NCI-H524 (cell line): ENCODE results near the gene HDAC4.

Experiments used
- DNase-seq, 2 experiments: peaks; one replicate each; lab custom pipeline; 2025; lab: John Stamatoyannopoulos, UW

The HDAC4 gene

DNA sequence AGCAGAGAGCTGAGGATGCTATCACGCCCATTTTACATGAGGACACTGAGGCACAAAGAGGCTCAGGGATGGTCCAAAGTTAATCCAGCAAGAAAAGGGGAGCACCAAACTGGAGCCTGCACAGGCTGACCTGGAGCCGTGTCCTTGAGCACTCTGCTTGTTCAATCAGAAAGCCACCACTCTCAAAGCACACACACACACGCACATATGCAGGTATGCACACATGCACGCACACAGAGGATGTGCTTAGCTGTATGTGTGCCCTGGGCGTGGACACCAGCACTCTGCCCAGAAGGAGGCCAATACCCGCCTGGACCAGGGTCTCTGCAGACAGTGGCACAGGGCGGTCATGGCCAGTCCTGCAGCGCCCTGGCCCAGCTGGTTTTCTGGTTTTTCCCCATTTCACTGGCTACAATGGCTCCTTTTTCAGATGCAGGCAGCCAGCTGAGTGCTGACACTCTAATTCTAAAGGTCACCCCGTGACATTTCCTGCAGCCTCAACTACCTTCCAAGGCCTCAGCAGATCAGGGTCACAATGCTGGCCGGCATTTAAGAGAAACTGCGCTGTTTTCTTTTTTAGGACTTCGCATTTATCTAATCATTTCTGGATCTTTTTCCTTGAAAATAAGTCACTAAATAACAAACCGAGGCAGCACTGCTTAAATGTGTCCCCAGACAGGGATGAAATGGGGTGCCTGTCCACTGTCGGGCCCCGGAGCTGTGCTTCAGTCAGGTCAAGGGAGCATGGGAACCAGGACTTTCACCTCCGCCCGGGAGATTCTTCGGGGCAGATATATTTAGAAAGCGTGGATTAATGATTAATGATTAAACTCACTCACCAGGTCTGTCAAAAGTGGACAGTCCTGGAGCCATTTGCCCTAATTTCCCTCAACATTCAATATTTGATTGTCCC is 104.5 kb downstream of the HDAC4 start:
- no peak for DNase-seq

DNA sequence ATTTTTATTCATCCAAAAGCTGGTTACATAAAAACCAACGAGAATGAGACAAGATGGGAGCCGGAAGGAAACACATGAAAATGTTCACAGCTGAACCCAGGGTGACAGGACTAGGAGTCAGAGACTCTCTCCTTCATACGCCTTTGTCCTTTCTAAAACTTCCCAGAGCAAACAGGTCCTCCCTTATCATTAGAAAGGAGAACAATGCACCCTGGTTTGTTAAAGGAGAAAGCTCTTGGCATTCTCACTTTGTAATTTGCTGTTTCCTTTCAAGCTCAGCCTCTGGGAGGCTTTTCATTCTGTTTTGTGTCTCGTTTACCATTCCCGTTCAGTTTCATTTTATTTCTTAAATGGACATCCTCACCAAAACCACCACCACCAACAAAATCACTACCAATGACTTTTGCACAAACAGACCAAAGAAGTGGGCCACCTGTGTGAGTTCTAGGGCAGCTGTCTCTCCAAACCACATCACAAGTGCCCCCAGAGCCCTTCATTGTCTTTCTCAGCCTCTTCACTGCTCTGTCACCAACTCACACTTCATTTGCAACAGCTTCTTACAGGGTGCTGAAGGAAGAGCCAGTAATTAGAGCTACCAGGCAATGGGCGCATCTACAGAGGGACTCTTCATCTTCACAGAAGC is 105.3 kb downstream of the HDAC4 start:
- DNase-seq, result no peak

DNA sequence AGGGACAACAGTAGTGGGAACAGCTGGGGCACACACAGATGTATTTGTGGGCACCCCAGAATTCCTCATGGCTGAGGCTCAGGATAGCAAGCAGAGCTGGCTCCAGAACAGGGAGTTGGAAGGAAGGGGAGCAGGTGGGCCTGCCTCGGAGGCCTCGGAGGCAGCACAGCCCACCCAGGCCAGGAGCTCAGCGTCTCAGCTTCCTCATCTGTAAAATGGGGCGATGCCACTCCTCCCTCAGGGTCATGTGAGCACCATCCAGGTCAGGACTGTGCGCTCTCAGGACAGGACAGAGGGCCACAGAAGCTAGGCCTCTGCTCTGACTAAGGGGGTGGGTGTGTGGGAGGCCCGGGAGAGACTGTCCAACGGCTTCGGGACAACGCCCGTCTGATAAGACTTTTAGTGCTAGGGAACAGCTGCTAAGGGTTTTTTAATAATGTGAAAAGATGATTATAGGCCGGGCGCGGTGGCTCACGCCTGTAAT is 106.2 kb downstream of the HDAC4 start:
- DNase-seq, result no peak

DNA sequence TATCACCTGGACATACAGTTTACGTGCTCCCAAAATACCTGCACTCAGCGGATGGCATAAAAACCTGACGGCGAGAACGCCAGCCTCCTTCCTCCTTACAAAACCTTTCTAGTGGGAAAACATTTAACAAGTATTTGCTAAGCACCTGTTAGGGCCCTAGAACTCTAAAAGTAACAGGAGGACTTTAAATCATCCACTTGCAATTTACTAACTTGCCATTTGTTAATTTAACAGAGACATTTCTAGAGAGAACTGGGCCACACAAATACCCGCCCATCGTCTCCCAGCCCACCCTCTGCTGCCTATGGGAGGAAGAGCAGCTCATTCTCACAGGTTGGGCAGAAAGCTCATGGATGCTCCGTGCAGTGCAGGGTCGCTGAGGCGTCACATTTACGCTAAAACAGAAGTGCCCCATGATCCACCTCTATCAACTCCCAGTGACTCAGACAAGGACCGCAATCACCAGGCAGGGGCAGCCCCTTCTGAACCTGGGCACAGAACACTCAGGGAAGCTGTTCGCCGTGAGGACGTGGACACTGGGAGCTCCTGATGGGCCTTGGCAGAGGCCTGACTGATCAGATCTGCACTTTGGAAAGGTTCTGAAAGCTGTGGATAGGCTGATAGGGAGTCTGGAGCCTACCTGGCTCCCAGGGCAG is 106.9 kb downstream of the HDAC4 start:
- no peak for DNase-seq

DNA sequence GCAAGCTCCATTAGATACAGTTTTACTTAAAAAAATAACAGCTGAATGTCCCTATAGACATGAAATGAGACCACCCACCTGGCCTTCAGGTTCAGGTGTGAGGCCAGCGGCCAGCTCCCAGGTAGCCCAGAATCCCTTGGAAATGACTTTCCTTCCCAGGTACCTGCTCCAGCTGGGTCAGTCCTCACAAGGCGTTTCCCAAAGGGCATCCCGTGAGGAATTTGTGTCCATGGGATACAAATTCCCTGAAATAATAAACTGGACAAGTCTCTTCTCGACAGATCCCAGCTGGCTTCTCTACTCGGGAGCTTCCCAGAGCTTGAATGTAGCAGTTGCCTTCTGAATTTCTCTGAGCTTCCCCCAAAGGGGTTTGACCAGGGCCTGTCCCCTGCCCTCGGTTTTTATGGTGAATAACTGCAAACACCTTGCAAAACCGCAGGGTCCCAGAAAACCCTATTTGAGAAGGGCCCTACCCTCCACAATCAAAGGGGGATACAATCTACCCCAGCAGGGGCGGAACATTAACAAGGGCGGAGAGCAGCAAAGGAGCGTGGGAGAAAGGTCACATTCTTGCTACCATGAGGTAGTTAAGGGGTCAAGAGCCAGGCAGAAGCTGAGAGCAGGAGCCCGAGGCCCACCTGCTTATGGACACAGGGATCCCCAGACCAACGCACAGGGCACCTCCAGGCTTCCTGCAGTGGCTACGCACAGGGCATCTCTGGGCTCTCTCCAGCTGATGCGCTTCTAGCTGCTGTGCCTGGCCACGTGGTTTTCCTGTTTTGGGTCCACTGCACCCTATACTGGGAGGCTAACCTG is 107.7 kb downstream of the HDAC4 start:
- no peak for DNase-seq

DNA sequence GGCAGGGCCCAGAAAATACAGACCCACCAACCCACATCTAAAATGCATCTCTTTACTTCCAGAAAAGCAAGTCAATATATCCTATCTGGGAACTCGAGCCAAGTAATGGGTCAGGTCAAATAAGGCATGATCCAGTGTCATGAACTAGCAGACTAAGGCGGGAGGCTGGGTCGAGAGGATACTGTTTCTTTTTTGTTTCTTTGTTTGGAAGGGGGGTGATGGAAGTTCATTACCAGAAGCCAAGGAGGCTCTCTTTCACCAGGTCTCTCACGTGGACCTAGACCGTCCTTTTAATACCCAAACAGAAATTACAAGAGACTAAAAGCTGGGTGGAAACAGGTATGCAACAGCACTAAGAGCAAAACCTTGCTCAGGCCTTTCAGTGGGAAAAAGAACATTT is 108.3 kb downstream of the HDAC4 start:
- no peak for DNase-seq

DNA sequence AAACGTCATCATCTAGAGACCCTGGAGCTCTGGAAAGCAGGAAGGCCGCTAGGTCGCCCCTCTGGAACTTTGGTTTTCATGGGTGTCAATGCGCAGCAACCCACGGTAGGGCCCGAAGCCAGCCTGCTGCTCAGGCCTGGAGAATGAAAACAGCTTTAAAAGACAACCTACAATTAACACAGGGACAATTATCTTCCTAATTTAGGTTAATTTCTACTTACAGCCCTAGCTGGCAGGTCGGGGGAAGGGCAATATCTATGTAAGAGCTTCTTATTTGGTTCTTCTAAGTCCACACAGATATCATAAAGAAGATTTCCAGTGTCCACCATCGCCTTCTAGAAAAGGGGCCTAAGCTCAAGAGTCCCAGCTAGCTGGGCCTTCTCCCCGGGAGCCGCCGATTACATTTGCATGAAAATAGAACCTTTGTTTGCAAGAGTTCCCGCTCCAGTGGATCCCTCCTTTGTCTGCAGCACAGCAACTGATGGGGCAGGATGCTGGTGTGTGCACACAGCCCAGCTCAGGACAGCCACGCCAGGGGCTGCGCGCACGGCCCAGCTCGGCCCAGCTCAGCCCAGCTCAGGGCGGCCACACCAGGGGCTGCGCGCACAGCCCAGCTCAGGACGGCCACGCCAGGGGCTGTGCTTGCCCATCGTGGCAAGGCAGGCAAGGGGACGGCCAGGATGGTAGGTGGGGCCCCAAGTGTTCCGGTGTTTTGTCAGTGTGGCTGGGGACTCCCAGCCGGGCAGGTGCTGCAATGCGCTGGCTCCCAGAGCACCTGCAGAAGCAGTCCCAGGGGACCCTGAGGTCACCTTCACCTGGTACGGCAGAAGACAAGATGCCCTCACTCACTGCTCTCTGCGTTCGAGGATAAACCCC is 109.1 kb downstream of the HDAC4 start:
- DNase-seq, result no peak

DNA sequence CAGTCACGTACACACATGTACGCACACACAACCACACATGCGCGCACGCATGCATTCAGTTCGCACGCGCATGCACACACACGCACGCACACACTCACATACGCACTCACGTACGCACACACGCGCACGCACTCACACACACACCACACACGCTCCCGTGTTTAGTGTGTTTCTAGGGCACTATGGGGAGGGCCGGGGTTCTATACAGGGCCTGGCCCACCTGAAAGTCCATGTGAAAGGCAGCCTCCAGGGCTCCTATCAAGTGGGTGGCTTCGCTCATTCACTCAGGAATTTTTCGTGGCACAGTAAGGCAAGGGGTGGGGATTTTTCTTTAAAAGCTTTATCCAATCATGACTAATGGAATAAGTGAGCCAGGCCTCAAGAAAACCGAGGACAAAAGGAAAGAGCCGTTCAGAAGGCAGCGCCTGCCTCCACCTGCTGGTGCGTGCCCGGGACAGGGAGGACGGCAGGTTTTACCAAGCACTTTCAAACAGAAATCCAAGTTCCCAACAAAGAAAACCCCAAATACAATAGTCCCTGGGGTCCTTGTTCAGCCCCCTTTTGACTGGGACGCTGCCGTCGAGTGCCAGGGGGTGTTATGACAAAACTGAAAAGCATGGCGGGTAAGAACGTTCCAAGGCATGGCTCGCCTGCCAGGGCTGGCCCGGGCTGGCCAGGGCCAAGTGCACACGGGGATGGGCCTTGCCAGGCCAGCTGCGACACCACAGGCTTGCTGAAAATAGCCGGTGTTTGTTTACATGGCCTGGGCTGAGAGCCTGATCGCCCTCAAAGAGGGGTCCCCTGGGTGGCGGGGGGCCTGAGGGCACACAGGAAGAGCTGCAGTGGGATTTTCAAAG is 110.0 kb downstream of the HDAC4 start:
- DNase-seq, result no peak

DNA sequence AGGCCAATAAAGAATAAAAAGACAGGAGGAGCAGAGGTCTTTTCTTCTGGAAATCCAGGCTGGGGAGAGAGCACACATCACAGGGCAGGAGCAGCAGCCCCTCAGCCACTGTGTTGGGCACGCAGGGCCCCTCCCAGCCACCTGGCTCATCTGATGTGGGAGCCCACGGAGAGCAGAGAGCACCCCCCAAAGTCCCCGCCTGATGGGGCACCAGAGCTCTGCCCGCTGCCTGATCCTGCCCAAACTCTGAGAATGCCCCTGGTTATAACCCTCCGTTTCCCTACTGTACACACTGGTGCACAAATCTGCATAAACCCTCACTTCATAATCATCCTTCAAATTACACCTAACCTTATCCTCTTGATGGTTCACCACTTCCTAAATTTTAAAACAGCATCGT is 111.3 kb downstream of the HDAC4 start:
- DNase-seq, result no peak

DNA sequence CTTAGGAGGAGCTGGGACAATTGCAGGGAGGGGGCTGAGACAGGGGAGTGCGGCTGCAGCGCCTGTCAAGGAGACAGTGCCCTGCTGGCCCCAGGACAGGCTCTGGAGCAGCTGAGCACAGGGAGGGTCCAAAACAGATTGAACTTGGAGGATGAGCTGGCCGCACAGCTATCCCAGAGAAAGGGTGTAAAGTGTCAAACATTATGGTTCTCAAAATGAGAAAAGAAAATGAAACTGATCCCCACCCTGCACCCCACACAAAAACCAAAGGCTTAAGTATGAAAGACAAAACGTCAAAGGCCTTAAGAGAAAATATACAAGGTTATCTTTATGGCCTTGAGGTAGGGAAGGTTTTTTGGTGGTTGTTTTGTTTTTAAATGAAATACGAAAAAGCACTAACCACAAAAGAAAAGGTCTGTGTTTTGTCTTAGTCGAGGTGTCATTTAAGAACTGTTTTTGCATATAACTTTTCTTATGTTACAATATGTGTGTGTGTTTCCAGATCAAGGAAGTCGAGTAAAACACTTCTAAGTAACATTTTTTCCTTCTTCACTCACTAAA is 111.8 kb downstream of the HDAC4 start:
- no peak for DNase-seq

DNA sequence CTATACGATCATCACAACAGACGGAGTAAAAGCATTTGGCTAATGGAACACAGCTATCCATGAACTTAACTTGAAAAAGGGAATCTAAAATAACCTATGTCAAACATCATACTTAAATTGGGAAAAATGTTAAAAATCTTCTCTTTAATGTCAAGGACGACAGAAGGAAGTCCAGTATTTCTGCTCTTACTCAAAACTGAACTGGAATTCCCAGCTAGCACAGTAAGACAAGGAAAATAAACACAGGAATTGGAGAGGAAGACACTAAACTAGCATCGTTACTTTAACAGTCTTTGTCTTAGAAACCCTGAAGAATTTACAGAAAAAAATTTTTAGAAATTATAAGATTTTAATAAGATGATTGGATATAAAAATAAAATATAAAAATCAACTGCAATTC is 112.6 kb downstream of the HDAC4 start:
- DNase-seq, result no peak

DNA sequence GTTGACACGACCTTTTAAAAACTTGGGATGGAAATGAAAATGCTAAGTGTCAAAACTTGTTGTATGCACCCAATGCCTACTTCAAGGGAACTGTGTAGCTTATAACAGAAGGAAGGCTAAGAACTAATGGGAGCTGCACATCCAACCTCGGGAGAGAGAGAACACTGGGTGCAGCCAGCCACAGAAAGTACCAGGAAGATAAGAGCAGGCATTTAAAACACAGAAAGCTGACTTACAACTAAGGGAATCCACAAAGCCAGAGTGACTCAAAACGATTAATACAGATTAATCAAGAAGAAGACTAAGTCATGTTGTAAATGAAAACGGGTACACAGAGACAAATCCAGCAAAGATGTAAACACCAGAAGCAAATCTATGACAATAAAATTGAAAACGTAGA is 113.4 kb downstream of the HDAC4 start:
- no peak for DNase-seq

DNA sequence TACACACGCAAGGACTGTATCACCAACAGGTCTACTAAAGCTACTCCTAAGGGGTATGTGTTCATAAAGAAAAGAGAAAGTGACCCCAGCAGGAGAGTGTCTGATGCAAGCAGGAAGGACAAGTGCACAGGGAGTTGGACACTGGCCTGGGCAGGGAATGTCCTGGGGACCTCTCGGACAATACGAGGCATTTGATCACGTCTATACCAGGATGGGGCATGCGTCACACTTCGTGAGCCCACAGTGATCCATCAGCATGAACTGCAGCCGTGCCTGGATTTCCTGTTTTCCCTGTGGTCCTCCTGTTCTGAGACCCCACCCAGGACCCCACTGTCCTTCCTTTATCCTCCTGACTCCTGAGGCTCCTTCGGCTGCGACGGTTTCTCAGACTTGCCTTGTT is 113.9 kb downstream of the HDAC4 start:
- DNase-seq, result no peak

DNA sequence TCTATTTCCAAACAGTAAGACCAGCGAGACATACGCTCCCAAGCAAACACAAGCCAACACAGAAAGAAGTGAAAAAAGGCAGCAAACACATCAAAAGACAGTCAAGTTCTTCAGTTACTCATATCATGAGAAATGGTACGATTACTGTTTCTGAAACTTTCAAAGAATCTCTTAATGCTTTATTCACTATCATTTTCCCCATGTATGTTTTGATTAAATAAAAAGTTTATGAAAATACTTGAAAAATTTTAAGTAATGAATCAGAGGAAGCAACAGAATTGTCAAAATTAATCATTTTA is 114.9 kb downstream of the HDAC4 start:
- no peak for DNase-seq

DNA sequence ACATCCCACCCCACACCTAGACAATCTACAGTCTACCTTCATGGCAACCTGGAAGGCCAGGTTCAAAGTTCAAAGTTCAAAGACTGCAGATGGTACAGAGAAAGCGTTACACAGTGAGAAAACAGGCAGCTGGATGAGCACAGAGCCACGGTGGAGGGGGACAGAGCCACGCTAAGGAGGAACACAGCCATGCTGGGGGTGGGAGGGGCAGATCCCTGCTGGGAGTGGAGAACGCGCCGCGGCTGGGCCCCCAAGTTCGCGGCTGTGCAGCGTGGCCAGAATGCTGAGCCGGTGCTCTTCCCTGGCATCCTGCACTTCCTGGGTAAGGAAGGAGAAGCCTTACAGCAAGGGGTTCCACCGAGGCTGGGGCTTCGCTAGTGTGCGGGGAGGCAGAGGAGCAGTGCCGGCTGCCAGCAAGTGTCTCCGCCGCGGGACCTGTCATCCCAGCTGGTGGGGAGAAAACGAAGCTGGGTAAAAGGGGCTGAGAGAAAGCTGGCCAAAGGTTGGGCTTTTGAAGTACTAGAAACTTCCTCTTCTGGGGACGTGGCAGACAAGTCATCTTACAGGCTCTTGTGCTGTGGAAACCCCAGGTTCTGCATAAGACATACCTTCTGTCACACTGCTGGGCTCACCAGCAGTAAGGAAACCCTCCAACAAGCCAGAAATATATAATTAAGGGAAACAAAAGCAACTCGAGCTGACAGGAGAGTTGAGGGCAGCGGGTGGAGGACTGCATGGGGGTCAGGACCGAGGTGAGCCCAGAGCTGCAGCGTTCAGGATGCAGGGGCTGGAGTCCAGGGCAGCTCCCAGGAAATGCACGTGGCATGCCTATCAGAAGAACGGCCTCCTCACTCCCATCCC is 115.5 kb downstream of the HDAC4 start:
- no peak for DNase-seq

DNA sequence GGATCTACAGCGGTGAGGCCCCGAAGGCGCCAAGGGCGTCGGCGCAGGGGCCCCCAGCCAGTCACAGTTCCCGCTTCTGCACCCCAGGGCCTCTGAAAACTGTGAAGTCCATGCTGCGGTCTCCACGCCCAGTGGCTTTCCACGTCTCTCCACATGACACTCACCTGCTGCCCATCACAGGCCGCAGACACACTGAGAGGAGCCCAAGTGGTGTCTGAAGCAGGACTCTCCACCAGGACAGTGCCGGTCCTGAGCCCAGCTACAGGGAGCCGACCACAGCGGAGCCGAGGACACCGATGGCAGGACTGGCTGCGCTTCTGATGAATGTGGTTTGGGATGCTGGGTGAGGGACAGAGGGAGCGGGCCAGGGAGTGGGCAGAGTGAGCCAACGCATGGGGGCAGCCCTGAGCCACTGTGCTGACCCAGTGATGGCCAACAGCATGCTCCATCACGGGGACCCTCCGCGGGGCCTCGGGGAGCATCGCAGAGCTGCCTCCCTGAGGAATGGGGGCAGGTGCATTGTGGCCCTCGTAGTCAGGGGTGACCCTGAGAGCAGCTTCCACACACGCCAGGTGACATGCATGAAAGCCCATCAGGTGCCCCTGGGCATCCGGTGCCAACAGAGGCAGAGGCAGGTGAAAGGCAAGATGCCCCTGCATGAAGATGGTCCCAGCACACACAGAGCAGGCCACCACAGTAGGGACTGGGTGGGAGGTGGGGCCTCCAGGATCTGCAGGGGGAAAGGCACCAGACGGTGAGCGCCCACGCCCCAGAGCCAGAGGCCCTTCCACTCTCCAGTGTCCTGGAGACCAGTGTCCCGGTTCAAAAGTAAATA is 116.6 kb downstream of the HDAC4 start:
- no peak for DNase-seq

DNA sequence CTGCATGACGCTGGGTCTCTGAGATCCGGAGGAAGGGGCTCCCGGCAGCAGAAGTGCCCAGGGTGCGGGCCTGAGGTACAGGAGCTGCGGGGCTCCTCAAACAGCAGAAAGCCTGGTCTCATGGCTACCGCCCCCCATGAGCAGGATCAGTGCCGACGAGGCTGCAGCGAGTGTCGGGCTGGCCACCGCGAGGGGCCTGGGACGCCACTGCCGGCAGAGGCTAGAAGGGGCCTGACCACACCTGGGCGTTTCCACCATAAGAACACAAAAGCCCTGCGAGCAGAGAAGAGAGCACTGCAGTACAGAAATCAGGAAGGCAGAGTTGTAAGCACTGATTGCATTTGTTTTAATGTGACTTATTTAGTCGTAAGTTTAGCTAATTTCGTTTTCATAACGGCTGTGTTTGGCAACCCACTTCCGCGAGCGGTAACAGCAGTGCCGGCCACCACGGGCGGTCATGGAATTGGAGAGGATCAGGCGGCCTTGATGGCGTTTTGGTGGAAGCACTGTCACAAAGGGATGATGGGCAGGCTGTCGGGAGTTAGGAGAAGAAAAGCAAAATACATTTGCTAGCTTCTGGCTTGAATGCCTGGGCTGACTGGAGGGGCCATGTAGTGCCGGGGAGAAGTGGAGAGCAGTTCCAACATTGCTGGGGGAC is 117.4 kb downstream of the HDAC4 start:
- DNase-seq, result no peak
